HG03039 (cell line): ENCODE results near the gene MOB3A.
"Not testable (repeated sequence)": the region's sequence is repeated elsewhere in the genome, so short reads cannot be mapped to it uniquely, and the experiment has no call there.

ENCODE experiments used
- ATAC-seq: cut with Tn5 transposase; IDR thresholded peaks from one replicate; pipeline ENCODE4 v1.9.1; 2021; ENCODE audit warnings: mild to moderate bottlenecking, moderate library complexity; ENCODE audit not compliant: unreplicated experiment

The MOB3A gene

GRCh38 chr19:2109046-2109864, 13.1 kb upstream of the MOB3A start:
- ATAC-seq: no peak

GRCh38 chr19:2108251-2109016, 12.3 kb upstream of the MOB3A start:
- no peak for ATAC-seq

- no peak for ATAC-seq
Observed at GRCh38 chr19:2103045-2103707, 7.0 kb upstream of the MOB3A start.

GRCh38 chr19:2101417-2102335, 5.5 kb upstream of the MOB3A start:
- no peak for ATAC-seq

GRCh38 chr19:2100719-2101061, 4.6 kb upstream of the MOB3A start:
- no peak for ATAC-seq

- no peak for ATAC-seq
Observed at GRCh38 chr19:2099937-2100718, 4.0 kb upstream of the MOB3A start.

GRCh38 chr19:2099054-2099501, 3.0 kb upstream of the MOB3A start:
- no peak for ATAC-seq

GRCh38 chr19:2097886-2098327, 1.8 kb upstream of the MOB3A start:
- ATAC-seq: no peak

GRCh38 chr19:2097203-2097885, 1.2 kb upstream of the MOB3A start:
- no peak for ATAC-seq

- ATAC-seq: peak; percentile 67
Observed at GRCh38 chr19:2096480-2097202, 515 bp upstream of the MOB3A start, which contains the start of gene IZUMO4. Gene IZUMO4 (plus strand): TSS chr19:2096915. CDS start chr19:2096946, 31 bp downstream.

GRCh38 chr19:2091926-2092525, 4.1 kb downstream of the MOB3A start:
- not testable (repeated sequence) for ATAC-seq

- no peak for ATAC-seq
Observed at GRCh38 chr19:2089727-2090053, 6.4 kb downstream of the MOB3A start.

- no peak for ATAC-seq
Observed at GRCh38 chr19:2089001-2089711, 7.0 kb downstream of the MOB3A start.

GRCh38 chr19:2087621-2088100, 8.5 kb downstream of the MOB3A start:
- ATAC-seq: no peak

GRCh38 chr19:2086695-2087620, 9.2 kb downstream of the MOB3A start:
- ATAC-seq: not testable (repeated sequence)

- no peak for ATAC-seq
Observed at GRCh38 chr19:2084993-2085720, 11.0 kb downstream of the MOB3A start.
